ENCODE data around the gene OLA1.

DNA sequence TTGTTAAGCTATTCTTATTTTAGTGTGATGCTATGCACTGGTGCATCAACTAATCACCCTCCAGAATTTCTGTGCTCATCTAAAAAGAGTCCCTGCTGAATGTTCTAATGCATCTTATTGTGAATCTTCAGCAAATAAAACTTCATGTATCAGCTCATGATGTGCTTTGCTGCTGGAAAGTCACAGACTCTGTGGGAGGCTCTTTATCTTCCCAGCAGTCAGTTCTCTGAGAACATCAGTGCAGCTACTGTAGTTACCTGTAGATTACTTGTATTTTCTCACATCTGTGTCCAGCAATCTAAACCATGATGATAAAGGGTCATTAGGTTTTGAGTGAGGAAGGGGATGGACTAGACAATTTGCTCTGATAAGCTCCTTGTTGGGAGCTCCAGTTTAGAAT, 141.6 kb downstream of the OLA1 start:
- TF ChIP-seq, protein P1, sequence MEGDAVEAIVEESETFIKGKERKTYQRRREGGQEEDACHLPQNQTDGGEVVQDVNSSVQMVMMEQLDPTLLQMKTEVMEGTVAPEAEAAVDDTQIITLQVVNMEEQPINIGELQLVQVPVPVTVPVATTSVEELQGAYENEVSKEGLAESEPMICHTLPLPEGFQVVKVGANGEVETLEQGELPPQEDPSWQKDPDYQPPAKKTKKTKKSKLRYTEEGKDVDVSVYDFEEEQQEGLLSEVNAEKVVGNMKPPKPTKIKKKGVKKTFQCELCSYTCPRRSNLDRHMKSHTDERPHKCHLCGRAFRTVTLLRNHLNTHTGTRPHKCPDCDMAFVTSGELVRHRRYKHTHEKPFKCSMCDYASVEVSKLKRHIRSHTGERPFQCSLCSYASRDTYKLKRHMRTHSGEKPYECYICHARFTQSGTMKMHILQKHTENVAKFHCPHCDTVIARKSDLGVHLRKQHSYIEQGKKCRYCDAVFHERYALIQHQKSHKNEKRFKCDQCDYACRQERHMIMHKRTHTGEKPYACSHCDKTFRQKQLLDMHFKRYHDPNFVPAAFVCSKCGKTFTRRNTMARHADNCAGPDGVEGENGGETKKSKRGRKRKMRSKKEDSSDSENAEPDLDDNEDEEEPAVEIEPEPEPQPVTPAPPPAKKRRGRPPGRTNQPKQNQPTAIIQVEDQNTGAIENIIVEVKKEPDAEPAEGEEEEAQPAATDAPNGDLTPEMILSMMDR (IDR thresholded peaks at IDR 0.05; ENCODE audit: insufficient read depth, low read length, poor library complexity, severe bottlenecking): no peak
- TF ChIP-seq EZH2phosphoT487 (conservative IDR thresholded peaks at IDR 0.05; ENCODE audit: low read length): no peak
